NB4 (cell line): ENCODE data around the gene PRKCE.
A peak's percentile ranks its signal among the peaks of the same experiment; 100 is the strongest.

ENCODE experiments used
- DNase-seq: peaks from one replicate; pipeline ENCODE4 v3.0.0; 2010; ENCODE audit warnings: low read depth
- H3K4me3 ChIP-seq: one replicate; pipeline ENCODE4 v1.5.1; 2011; ENCODE audit warnings: mild to moderate bottlenecking, low read depth, low read length, moderate library complexity
- MAX ChIP-seq: IDR thresholded peaks from 2 replicates; pipeline ENCODE4 v1.6.1; 2011; ENCODE audit warnings: low read depth, low read length
- MYC ChIP-seq: IDR thresholded peaks from 2 replicates; pipeline ENCODE4 v1.6.1; 2011; ENCODE audit warnings: low read depth, low read length
- POLR2A ChIP-seq: IDR thresholded peaks from 2 replicates; pipeline ENCODE4 v1.6.1; 2011; ENCODE audit warnings: mild to moderate bottlenecking; ENCODE audit not compliant: insufficient read length; ENCODE audit errors: extremely low read depth
- TF ChIP-seq, protein P1 (sequence below): IDR thresholded peaks from one replicate; pipeline ENCODE4 v1.5.1; 2012; ENCODE audit warnings: low read depth, low read length

The PRKCE gene

DNA sequence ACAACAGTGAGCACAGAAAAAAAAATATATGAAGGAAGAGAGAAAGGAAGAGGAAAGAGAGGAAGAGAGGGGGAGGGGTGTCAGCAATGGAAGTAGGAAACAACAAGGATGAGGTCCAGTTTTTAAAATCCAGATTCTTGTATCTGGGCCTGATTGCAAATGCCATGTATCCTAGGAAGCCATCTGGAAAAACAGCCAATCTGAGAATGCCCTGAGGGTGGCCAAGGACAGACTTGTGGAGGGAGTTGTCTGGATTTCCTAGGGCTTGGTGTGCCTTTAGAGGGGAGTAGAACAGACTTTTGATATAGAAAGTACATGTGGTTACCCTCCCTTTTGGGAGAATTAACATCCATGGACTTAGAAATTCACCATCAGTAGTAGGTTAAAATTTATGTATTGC is 47.1 kb downstream of the PRKCE start:
- TF ChIP-seq MAX (no peak), POLR2A (no peak), MYC (no peak)
- TF ChIP-seq, protein P1, sequence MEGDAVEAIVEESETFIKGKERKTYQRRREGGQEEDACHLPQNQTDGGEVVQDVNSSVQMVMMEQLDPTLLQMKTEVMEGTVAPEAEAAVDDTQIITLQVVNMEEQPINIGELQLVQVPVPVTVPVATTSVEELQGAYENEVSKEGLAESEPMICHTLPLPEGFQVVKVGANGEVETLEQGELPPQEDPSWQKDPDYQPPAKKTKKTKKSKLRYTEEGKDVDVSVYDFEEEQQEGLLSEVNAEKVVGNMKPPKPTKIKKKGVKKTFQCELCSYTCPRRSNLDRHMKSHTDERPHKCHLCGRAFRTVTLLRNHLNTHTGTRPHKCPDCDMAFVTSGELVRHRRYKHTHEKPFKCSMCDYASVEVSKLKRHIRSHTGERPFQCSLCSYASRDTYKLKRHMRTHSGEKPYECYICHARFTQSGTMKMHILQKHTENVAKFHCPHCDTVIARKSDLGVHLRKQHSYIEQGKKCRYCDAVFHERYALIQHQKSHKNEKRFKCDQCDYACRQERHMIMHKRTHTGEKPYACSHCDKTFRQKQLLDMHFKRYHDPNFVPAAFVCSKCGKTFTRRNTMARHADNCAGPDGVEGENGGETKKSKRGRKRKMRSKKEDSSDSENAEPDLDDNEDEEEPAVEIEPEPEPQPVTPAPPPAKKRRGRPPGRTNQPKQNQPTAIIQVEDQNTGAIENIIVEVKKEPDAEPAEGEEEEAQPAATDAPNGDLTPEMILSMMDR = no peak
- H3K4me3 ChIP-seq = no peak overlapping the region
- DNase-seq = no peak

- no peak overlapping the region for H3K4me3 ChIP-seq
- no peak for TF ChIP-seq POLR2A
- TF ChIP-seq, protein P1 = no peak
- TF ChIP-seq MYC = no peak
- TF ChIP-seq MAX = no peak
- DNase-seq = no peak
Measured at GRCh38 chr2:45699032-45699658, 47.7 kb downstream of the PRKCE start.

- no peak overlapping the region for H3K4me3 ChIP-seq
- DNase-seq = peak; percentile 8
- no peak for TF ChIP-seq MYC
Measured at GRCh38 chr2:45700407-45701013, 49.0 kb downstream of the PRKCE start.

DNA sequence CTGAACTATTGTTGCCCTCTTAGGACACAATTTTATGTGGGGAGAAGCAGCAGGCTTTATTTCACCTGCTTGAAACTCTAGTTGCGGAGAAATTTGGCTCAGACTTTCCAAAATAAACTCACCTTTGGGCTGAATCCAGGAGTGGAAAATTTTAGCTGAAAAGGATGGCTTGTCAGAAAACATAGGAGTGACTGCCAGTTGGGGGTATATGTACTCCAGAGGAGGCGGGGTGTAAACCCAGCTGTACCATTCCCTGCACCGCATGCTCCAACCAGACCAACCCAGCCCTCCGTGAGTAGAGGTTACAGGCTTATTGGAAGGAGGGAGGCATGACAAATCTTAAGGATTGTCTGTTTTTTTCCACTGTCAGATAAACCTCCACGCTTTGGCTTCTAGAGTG is 53.8 kb downstream of the PRKCE start:
- DNase-seq = no peak
- H3K4me3 ChIP-seq = no peak overlapping the region
- TF ChIP-seq, protein P1 = no peak
- no peak for TF ChIP-seq MAX
- TF ChIP-seq MYC = no peak
- TF ChIP-seq POLR2A = no peak

- no peak overlapping the region for H3K4me3 ChIP-seq
- DNase-seq = no peak
- no peak for TF ChIP-seq POLR2A
- TF ChIP-seq, protein P1 = no peak
- no peak for TF ChIP-seq MYC
- no peak for TF ChIP-seq MAX
Measured at GRCh38 chr2:45706033-45706432, 54.6 kb downstream of the PRKCE start.

- no peak overlapping the region for H3K4me3 ChIP-seq
- TF ChIP-seq, protein P1 = no peak
- TF ChIP-seq MYC (no peak), POLR2A (no peak), MAX (no peak)
- DNase-seq = no peak
Measured at GRCh38 chr2:45707006-45707405, 55.5 kb downstream of the PRKCE start.
